ENCODE measurements around the gene CSNK1G1.
A peak's percentile ranks its signal among the peaks of the same experiment; 100 is the strongest.
"Not testable (repeated sequence)": the region's sequence is repeated elsewhere in the genome, so short reads cannot be mapped to it uniquely, and the experiment has no call there.

Gene CSNK1G1

DNA sequence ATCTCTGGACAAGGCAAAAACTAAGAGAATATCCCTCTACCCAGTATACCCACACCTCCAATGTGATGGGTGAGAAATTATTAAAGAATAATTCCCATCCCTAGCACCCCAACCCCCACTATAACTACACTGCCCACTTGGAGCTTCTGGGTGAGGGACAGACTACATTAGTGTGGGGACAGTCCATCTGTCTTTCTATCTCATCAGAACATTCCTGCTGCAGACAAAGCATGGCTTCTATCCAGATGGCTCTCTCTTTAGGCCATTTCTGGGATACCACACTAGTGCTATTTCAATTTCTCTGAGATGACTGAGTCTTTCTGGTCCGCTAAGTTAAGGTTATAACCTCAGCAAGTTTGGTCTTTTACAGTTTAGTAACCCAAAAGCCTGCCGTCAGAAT, 6.6 kb downstream of the CSNK1G1 start:
- TF ChIP-seq, protein P1, sequence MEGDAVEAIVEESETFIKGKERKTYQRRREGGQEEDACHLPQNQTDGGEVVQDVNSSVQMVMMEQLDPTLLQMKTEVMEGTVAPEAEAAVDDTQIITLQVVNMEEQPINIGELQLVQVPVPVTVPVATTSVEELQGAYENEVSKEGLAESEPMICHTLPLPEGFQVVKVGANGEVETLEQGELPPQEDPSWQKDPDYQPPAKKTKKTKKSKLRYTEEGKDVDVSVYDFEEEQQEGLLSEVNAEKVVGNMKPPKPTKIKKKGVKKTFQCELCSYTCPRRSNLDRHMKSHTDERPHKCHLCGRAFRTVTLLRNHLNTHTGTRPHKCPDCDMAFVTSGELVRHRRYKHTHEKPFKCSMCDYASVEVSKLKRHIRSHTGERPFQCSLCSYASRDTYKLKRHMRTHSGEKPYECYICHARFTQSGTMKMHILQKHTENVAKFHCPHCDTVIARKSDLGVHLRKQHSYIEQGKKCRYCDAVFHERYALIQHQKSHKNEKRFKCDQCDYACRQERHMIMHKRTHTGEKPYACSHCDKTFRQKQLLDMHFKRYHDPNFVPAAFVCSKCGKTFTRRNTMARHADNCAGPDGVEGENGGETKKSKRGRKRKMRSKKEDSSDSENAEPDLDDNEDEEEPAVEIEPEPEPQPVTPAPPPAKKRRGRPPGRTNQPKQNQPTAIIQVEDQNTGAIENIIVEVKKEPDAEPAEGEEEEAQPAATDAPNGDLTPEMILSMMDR (conservative IDR thresholded peaks at IDR 0.05; ENCODE audit: control insufficient read depth, insufficient read depth, low read depth, low read length): no peak

DNA sequence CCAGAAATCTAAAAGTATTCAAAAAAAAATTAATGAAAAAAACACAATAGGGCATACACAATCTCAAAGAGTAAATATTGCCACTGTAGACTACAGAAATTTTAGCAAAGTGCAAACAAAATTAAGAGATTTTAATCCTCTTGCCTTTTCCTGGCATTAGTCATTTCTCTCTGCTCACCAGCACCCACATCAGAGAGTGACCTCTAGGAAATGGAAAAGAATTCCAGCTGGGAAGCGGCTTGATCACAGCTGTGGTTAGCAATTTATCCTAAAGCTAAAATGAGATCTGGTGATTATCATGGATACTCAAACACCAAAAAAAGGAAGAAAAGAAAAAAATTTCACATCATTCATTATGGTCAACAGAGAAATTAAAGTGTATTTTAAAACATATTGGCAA, 7.5 kb downstream of the CSNK1G1 start:
- no peak overlapping the region for H3K4me3 ChIP-seq (ENCODE audit: control insufficient read depth, low read depth, low read length)
- TF ChIP-seq, protein P1 (conservative IDR thresholded peaks at IDR 0.05; ENCODE audit: control insufficient read depth, insufficient read depth, low read depth, low read length): no peak
- DNase-seq (ENCODE audit: low read depth): peak; percentile 35

More for the DNA sequence above, 6.6 kb downstream of the CSNK1G1 start:
- H3K4me3 ChIP-seq (ENCODE audit: control insufficient read depth, low read depth, low read length): no peak overlapping the region
- DNase-seq (ENCODE audit: low read depth): no peak

DNA sequence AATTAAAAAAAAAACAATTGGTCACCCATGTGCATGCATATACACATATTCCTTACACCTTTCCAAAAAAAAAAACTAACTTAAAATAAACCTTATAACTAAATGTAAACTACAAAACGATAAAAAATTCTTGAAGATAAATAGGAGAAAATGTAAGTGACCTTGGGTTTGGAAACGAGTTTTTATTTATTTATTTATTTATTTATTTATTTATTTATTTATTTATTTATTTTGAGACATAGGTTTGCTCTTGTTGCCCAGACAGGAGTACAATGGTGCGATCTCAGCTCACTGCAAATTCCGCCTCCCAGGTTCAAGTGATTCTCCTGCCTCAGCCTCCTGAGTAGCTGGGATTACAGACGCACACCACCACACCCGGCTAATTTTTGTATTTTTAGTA, 9.7 kb downstream of the CSNK1G1 start:
- DNase-seq (ENCODE audit: low read depth); H3K4me3 ChIP-seq (ENCODE audit: control insufficient read depth, low read depth, low read length): not testable (repeated sequence)

DNA sequence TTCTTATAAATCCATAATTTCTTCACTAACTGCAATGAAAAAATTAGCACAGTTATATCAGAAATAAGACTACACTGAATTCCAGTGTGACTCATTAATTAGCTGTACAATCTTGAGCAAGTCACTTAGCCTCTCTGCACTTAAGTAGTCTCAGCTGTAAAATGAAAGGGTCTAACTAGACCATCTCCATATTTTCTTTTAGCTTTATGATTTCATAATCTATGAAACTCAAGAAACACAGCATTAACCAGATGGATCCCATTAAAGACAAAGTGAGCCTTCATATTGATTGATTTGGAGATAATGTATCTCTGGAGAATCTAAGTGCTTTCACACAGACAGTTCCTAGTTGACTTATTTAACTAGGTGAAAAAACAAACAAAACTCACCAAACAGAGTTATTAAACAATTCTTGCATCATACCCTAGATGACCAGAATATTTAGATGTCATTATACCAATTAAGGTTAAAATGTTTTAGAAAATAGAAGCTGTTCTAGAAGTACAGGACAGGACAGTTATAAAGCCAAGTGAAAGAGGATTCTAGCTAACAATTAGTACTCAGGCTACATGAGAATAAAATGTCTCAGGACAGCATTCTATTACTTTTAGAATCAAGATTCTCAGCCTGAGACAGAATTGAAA, 11.2 kb downstream of the CSNK1G1 start:
- DNase-seq (ENCODE audit: low read depth): peak; percentile 56
- H3K4me3 ChIP-seq (ENCODE audit: control insufficient read depth, low read depth, low read length): no peak overlapping the region
- TF ChIP-seq, protein P1 (conservative IDR thresholded peaks at IDR 0.05; ENCODE audit: control insufficient read depth, insufficient read depth, low read depth, low read length): no peak

DNA sequence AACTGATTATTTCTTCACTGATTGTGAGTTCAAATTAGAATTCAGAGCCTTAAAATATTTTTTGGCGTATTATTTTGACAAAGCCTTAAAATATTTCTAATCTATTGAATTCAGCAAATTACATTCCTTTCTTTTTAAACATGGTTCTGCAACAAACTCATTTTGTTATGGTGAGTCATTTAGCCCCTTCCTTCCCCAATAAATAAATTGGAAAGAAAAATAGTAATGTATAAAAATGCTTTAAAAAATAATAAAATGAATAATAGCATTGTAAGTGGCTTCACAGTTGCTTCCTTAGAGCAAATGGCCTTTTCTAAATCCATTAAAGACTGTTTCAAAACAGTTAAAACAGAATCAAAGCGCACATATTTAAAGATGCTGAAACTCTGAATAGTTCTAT, 12.1 kb downstream of the CSNK1G1 start:
- DNase-seq (ENCODE audit: low read depth): peak; percentile 19
- no peak overlapping the region for H3K4me3 ChIP-seq (ENCODE audit: control insufficient read depth, low read depth, low read length)
- TF ChIP-seq, protein P1 (conservative IDR thresholded peaks at IDR 0.05; ENCODE audit: control insufficient read depth, insufficient read depth, low read depth, low read length): no peak

DNA sequence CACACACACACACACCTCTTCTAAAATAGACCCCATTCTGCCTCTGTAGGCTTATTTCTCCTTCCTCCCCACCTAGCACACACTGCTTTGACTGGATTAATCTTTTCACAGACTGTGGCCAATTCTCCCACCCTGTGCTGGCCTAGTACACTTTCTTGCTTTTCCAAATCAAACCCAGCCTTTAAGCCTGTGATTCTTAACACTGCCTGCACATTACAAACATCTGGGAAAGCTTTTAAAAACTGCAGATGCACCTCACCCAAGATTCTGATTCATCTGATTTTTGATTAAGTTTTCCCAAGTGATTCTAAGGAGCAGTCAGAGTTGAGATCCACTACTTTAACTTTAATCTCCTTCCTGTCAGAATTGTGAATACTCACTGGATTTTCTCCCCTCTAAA, 12.8 kb downstream of the CSNK1G1 start:
- H3K4me3 ChIP-seq (ENCODE audit: control insufficient read depth, low read depth, low read length): no peak overlapping the region
- TF ChIP-seq, protein P1 (conservative IDR thresholded peaks at IDR 0.05; ENCODE audit: control insufficient read depth, insufficient read depth, low read depth, low read length): no peak
- DNase-seq (ENCODE audit: low read depth): peak; percentile 67

DNA sequence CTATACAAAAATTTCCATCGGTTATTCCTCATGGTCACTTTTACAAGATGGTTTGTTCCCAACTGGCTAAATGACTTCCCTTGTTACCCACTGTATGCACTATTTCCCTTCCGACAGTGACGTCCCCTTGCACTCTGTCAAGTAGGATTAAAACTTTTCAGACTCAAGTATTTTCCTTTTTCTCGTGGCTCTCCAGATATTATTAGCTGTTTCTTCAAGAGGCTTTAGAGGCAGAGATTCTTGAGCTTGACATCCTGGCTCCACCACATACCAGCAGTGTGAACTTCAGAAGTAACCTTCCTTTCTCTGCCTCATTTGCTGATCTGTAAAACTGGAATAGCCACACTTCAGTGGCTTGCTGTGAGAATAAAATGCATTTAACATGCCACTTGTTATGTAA, 14.0 kb downstream of the CSNK1G1 start:
- DNase-seq (ENCODE audit: low read depth): no peak
- TF ChIP-seq, protein P1 (conservative IDR thresholded peaks at IDR 0.05; ENCODE audit: control insufficient read depth, insufficient read depth, low read depth, low read length): no peak
- H3K4me3 ChIP-seq (ENCODE audit: control insufficient read depth, low read depth, low read length): no peak overlapping the region
